Measurements from ENCODE around the gene ALKBH6.
A peak's percentile ranks its signal among the peaks of the same experiment; 100 is the strongest.

Gene ALKBH6

DNA sequence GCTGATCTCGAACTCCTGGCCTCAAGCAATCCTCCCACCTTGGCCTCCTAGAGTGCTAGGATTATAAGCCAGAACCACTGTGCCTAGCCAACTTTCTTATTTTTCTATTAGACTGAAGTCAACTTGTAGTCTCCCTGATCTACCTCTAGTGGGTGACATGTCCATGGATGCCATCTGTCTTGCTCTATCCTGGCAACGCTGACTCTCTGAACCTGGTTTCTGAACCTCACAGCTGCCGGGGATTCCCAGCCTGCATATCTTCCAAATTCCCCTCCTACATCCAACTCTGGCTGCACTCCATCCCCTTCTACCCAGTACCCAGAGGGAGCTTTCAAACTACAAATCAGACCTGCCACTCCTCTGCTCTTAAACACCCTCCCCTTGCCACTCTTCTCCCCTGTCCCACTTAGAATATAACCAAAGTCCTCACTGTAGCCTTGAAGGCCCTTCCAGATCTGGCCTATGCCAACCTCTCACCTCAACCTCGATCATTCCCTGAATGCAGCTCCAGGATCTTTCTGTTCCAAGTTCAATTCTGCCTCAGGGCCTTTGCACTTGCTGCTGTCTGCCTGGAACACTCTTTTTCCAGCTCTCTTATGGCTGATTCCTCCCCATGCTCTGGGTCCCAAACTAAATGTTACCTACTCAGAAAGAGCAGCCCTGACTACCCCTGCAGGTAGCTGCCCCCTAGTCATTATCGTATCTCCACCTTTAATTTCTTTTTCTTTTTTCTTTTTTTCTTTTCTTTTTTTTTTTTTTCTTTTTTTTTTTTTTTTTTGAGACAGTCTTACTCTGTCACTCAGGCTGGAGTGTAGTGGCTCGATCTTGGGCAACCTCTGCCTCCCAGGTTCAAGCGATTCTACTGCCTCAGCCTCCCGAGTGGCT is 16.5 kb upstream of the ALKBH6 start:
- DNase-seq = no peak

DNA sequence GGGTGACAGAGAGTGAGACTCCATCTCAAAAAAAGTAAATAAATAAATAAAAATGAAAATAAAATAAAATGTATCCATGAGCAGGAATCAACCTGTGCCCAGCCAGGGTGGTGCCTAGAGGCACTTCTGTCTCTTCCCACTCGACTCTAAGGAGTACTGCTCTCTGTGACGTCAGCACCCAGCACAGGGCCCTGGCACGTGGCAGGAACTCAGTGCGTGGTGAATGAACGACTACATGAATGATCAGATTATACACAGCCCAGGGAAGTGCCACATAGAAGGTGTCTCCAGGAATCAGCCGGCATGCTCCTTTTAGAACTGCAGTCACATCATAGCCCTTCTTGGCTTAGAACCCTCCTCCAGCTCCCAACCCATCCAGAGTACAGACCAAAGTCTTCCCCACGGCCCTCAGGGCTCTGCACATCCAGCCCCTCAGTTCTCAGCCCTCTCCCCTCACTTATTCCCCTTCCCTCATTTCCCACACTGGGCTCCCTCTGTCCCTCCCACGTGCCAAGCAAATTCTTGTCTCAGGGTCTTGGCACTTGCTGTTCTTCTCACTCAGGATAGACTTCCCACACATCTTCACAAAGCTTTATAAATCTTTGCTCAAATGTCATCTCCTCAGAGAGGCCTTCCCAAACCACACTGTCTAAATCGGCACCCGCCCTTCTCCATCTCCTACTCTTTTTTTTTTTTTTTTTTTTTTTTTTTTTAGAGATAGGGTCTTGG is 14.5 kb upstream of the ALKBH6 start:
- no peak for DNase-seq

DNA sequence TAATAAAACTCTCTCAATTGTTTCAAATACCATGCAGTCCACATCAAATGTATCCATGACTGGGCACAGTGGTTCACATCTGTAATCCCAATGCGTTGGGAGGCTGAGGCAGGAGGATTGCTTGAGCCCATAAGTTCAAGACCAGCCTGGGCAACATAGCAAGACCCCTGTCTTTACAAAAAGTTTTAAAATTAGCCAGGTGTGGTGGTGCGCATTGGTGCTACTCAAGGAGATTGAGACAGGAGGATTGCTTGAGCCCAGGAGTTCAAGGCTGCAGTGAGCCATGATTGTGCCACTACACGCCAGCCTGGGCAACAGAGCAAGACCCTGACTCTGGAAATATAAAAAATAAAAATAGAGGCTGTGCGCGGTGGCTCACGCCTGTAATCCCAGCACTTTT is 13.7 kb upstream of the ALKBH6 start:
- DNase-seq = no peak

DNA sequence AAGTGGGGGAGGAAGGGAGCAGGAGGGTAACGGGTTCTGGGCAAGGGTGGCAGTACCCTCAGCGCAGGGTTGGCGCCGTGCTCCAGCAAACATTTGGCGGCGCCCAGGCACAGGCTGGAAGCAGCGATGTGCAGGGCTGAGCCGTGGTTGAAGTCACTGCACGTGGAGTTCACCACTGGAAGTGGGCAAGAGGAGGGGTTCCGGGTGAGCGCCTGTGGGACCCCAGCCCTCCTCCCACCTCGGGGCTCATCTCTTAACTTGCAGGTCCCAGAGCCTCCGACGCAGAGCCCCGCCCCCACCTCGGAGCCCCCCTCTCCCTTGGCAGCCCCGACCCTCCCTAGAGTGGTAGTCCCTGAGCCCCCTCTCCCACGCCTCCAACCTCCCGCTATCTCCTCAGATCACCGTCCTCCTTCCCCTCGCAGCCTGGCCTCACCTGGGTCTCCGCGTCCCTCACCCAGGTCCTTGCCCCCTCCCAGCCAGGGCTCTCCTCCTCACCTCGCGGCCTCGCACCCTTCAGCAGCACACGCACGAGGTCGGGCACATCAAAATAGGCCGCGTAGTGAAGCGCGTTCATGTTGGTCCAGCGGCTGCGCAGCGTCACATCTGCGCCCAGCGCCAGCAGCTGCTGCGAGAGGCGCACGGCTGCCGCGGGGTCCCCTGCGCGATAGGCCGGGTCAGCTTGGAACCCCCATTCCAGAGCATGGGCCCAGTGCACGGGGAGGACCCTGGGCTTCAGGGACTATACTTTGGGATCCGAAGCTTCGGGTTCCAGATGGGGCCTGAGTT is 12.3 kb upstream of the ALKBH6 start:
- DNase-seq = no peak

DNA sequence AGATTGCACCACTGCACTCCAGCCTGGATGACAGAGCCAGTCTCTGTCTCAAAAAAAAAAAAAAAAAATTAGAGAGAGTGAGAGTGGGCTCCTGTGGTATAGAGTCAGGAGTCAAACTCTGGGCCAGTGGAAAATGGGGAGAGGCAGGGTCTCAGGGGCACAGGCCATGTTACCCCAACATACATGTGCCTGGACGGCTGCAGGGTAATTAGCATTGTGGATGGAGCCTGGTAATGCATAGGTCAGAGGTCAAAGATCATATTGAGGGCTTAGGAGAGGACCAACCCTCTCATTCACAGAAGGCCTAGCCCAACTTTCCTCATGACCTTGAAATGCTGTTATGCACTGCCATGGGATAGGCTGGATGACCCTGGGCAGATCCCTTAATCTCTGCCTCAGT is 11.5 kb upstream of the ALKBH6 start:
- no peak for DNase-seq

DNA sequence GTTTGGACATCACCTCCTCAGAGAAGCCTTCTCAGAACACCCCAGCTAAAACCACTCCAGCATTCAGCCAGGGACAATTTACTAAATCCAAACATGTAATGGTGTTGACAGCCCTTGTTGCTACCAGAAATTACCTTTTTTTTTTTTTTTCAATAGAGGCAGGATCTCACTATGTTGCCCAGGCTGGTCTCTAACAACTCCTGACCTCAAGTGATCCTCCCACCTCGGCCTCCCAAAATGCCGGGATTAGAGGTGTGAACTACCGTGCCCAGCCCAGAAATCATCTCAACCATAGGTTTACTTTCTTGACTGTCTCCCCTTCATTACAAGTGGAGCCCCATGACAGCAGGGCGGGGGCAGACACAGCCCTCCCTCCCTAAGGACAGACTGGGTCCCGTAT is 9.4 kb upstream of the ALKBH6 start:
- no peak for DNase-seq

DNA sequence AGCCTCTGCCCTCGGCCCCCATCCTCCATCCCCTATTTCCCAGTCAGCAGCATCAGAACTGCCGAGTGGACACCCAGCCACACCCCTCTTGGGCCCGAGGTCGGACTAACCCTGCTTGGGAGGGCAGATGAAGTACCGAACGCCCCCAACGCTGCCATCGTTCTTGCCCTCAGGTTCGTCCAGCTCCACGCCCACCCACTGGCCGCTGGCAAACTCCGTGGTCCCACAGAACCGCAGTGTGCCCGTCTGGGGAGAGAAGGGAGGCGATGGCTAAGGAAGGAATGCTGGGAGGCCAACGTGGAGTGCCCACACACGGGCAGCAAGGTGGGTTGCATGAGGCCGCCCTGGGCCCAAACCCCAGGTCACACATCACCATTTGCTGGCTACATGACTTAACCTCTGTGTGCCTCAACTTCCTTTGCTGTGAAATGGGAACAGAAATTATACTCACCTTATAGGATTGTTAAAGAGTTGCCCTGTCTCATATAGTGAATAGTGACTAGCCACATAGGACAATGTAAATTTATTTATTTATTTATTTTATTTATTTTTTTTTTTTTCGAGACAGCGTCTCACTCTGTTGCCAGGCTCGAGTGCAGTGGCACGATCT is 5.2 kb upstream of the ALKBH6 start:
- DNase-seq = no peak

DNA sequence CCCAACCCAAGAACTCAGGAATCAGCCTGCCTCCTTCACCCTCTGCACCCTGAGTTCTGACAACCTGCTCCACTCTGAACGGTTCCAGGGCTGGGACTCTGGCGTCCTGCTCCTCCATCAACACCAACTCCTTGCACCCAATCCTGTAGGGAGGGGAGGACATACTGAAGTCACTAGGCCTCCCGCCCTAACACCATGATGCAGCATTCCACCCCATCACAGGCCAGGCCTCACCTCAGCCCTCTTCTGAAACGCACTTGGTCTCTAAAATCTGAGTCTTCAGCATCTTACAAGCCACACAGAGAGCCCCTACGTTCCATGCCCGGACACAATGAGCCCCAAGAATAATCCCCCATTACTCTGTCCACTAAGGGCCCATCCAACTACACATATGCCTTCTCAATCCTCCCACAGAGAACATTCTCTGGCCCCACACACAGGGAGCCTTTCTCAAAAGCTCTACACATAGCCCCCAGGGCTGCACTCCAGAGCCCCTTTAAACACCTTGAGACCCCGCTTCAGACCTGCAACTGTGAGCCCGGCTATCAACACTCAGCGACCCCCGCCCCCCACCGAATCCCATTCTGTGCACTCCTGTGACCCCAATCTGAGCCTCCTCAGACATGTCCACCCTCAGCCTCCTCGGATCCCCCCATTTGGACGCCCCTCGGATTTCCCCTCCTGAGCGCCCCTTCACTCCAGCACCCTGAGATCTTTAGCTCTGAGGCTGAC is 567 bp downstream of the ALKBH6 start:
- no peak for DNase-seq

DNA sequence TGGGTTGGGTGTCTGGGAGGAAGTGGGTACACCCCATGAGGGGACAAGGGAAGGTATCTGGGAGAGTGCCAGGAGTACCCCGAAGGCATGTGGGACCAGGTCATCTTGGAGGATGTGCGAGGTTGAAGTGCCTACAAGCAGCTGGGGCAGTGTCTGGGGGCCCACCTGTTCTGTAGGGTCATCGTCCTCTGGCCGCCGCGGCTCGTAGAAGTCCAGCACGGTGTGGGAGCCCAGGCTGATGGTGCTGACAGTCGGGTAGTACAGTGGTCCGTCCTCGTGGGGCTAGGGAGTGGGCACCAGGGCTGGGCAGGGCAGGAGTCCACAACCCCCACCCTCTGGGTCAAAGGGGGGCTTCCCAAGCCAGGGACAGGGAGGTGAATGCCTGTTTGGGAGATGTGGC is 3.6 kb downstream of the ALKBH6 start:
- DNase-seq = no peak

DNA sequence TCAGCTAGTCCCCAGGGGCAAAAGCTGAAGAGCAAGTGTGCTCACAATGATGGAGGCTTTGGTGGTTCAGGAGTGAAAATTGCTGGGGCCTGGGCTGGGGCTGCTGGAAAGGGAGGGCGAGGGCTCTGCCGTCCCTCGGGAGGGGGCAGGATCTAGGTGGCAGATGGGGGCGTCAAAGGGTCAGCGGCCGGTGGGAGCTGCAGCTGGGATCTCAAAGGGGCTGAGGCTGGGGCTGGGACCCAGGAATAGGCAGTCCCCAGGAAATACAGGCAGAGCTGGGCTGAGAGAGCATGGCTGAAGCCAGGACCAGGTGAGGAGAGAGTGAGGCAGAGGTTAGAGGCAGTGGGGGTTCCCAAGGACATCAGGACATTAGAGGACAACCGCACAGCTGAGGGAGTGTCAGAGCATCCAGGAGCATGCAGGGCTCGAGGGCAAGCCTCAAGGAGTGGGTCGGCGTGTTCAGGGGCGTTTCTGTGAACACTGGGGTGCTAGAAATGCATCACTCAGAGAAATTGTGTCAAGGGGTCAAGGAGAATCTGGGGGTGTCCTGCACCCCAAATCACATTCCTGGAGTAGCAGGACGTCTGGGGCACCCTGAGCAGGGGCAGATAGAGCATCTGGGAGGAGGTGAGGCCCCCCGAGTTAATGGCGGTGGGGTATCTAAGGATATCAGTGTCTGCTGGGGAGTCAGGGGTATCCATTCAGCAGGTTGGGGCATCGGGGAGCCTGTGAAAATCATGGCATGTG is 4.2 kb downstream of the ALKBH6 start:
- no peak for DNase-seq

DNA sequence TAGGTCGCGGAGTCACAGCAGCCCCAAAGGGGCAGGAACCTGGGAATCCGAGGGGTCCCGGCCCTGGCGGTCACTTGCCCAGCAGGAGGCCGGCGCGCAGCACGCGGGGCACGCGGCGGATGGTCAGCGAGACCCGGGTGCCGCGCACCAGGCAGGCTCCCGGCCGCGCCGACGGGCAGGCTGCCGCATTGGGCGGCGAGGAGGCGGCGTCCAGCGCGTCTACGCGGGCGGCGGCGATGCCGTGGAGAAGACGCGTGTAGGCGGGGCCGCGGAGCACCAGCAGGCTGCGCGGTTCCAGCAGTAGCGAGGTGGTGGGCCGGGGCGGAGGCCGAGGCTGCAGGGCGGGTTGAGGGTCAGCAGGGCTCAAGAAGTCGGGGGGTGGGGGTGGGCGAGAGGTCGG is 4.8 kb downstream of the ALKBH6 start:
- DNase-seq = peak; percentile 55

DNA sequence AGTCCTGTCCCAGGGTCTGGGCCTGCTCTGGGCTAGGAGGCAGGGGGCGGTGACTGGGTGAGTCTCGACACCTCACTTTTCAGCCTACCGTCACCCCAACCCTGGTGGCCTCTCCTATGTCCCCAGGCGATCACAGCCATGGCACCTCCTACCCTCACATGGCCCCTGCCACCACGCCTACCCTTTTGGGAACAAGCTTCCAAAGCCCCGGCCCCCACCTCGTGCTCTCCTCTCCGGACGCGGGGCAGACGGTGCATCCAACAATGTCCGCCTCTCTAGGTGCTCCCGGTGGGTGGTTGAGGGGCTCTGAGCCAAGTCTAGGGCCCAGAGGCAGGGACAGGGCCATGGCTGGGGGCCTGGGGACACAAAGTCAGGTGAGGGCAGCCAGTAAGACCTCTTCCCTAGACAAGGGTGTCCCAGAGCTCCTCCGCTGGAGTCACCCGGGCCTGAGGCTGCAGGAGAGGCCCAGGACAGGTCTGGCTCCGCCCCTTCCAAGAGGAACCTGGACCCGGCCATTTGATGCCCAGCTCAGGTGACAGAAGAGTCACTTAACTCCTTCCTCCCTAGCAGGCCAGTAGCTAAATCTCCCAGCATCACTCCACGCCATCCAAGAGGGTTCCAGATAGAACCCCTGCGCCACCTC is 5.6 kb downstream of the ALKBH6 start, which contains the start of gene SYNE4:
SYNE4 (minus strand) TSS at position 478 of the 643 bp plus-strand sequence; CDS start at position 346, 132 bp downstream.
- no peak for DNase-seq

DNA sequence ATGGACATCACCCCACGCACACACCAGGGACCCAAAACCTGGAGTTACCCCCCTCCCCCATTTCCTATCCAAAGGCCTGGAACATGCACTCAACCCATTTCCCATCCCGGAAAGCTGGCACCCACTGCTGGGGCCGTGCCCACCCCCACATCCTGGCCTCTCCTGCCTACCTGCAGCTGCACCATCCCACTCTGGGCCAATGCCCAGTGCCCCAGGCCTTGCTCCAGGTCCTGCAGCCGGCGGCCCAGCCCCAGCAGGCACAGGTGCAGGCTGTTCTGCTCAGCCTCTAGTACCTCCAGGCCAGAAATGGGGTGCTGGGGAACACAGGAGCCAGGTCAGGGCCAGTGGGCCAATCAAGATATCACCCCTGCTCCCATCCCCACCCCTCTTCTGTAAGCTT is 7.1 kb downstream of the ALKBH6 start:
- DNase-seq = no peak

DNA sequence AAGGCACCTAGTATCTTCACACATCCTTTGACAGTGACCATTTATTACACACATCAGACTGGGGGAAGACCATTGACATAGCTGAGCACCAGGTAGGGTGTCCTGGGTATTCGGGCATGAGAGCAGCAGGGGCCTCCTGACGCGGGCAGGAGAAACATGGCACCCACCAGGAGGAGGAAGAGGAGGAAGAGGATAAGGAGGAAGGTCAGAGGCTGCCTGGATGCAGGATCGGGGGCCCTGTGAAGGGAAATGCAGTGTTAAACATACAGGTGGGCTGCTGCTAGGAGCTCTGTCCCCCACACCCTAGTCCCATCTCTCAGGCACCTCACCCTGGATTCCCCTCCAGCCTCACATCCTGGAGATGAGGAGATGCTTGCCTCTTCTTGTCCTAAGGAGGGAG is 10.7 kb downstream of the ALKBH6 start:
- DNase-seq = no peak

DNA sequence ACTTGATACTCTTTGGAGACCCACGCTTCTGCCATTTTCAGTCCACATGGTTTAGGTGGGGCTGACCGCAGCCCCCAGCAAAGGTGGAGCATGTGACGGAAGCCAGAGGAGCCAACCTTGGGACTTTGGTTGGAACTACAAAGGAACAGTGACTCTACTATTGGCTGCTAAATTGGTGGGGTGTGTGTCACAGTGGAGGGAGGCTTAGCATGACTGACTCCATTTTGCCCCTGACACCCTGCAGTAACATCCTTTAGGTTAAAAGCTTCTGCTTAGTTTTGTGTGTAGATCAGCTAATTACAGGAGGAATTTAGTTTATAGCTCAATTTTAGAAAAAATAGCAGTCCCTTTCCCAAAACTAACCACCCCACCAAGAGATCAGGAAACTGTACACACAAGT is 12.4 kb downstream of the ALKBH6 start:
- no peak for DNase-seq

DNA sequence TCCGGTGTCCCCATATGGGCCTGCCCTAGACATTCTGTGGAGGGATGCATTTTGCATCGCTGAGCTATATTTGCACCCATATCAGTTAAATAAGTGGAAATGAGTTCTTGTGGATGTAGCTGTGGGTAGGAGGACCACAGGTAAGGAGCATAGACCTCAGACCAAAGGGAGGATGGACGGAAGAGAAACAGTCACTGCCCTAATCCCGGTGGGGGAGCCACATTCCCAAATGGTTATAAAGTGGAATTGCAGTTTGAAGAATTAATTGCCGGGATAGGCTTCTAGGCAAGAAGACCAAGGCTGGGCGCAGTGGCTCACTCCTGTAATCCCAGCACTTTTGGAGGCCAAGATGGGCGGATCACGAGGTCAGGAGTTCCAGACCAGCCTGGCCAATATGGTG is 17.2 kb downstream of the ALKBH6 start:
- no peak for DNase-seq

DNA sequence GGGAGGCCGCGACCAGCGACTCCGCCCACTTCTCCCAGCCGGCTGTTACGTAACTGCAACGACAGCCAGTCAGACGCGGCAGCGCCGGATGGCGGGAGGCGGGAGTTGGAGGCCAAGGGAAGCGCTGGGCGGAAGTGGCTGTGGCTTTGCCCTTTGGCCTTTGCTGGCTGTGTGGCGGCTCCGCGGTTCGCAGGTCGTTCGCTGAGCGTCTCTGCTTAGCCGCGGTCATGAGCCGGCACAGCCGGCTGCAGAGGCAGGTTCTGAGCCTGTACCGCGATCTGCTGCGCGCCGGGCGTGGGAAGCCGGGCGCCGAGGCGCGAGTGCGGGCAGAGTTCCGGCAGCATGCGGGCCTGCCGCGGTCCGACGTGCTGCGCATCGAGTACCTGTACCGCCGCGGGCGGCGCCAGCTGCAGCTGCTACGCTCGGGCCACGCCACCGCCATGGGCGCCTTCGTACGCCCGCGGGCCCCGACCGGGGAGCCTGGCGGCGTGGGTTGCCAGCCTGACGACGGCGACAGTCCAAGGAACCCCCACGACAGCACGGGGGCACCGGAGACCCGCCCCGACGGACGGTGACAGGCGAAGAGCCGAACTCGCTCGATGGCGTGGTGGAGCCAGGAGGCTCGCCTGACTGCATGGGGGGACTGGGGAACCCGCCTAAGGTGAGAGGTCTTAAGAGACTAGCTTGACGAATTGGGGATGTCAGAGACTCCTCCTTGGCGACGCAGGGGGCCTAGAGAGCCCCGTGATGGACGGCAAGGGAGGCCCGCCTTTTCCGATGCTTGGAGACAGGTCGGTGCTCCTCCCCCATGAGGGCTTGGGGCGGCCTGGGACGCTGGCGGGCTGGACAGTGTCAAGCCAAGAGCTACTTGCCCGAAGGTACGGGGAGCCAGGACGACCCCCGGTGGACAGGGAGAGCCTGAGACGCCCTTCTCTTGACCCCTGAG is 18.7 kb downstream of the ALKBH6 start, which contains the start of gene SDHAF1:
SDHAF1 (plus strand) TSS at position 141 of the 946 bp plus-strand sequence; CDS start at position 228, 87 bp downstream.
- peak; percentile 95 for DNase-seq

DNA sequence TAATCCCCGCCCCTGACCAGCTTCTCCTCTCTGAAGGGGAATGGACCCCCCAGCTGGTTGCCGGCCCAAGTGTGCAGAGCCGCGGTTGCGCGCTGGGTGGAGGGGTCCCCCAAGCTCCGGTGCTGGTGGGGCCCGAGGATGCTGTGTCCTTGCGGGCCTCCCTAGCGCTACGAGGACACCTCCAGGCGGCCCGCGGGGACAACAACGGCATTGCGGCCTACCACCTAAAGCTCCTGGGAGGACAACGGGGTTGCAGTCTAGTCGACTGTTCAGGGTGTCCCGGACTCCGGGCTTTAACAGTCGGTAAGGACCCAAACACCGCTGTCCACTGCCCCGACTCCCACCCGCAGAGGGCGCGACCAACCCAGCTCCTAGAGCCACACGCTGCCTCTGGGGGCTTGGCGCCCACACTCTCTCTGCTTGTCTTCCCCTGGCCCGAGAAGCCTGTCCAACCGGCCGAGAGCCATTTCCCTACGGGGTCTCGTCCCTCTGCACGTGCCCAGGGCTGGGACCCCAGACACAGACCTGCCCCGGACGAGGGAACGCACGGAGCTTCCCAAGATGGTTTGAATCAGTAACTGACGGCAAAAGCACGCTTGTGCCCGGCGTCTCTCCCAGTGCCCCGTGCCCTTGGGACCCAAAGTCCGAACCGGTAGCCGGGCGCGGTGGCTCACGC is 20.0 kb downstream of the ALKBH6 start:
- peak; percentile 59 for DNase-seq

All from retina (tissue), 1 donor.